Smooth muscle cell (in vitro differentiated cells): Measurements from ENCODE around the gene SLC9A9. TPM values are rescaled to one million over a fixed set of nuclear protein-coding genes. Genes with fewer than 3 reads are reported as not detected.
"Not testable (repeated sequence)": the region's sequence is repeated elsewhere in the genome, so short reads cannot be mapped to it uniquely, and the experiment has no call there.

Experiments
- DNase-seq: peaks from one replicate; lab custom pipeline; 2025; ENCODE audit not compliant: unreplicated experiment; lab: John Stamatoyannopoulos, UW
- H2AFZ ChIP-seq: fragments of 200-600 bp; sonication (generic); 2 replicates; pipeline ENCODE4 v1.6.0; 2016; ENCODE audit warnings: antibody characterized with exemption, low read depth, mild to moderate bottlenecking
- H3F3A ChIP-seq: fragments of 200-600 bp; sonication (generic); 2 replicates; pipeline ENCODE4 v1.6.0; 2017; ENCODE audit warnings: antibody characterized with exemption, low read depth
- H3K27ac ChIP-seq: fragments of 200-600 bp; sonication (generic); 2 replicates; pipeline ENCODE4 v1.5.1; 2016; ENCODE audit warnings: low read depth, mild to moderate bottlenecking
- H3K27me3 ChIP-seq: fragments of 200-600 bp; sonication (generic); 2 replicates; pipeline ENCODE4 v1.6.1; 2016; ENCODE audit warnings: low read depth, mild to moderate bottlenecking
- H3K36me3 ChIP-seq: fragments of 200-600 bp; sonication (generic); 2 replicates; pipeline ENCODE4 v1.5.1; 2016; ENCODE audit warnings: low read depth
- H3K4me1 ChIP-seq: fragments of 200-600 bp; sonication (generic); 2 replicates; pipeline ENCODE4 v1.5.1; 2016; ENCODE audit warnings: low read depth
- H3K4me2 ChIP-seq: fragments of 200-600 bp; sonication (generic); 2 replicates; pipeline ENCODE4 v1.6.0; 2016; ENCODE audit warnings: mild to moderate bottlenecking
- H3K4me3 ChIP-seq: fragments of 200-600 bp; sonication (generic); 2 replicates; pipeline ENCODE4 v1.5.1; 2016; ENCODE audit warnings: mild to moderate bottlenecking
- H3K79me2 ChIP-seq: fragments of 200-600 bp; sonication (generic); 2 replicates; pipeline ENCODE4 v1.6.0; 2016; ENCODE audit warnings: low read depth, mild to moderate bottlenecking
- H3K9ac ChIP-seq: fragments of 200-600 bp; sonication (generic); 2 replicates; pipeline ENCODE4 v1.6.0; 2016; ENCODE audit warnings: low read depth
- H3K9me3 ChIP-seq: fragments of 200-600 bp; sonication (generic); replicated peaks from 2 replicates; pipeline ENCODE4 v1.5.1; 2016; ENCODE audit warnings: low read depth
- H4K20me1 ChIP-seq: fragments of 200-600 bp; sonication (generic); 2 replicates; pipeline ENCODE4 v1.6.0; 2016; ENCODE audit warnings: low read depth
- WGBS: methylation state at CpG from one replicate; pipeline ENCODE4 v1.1.7; 2016; ENCODE audit warnings: low lambda C conversion rate; 5-methylcytosine and 5-hydroxymethylcytosine counted together
- polyA plus RNA-seq: library from polyadenylated mRNA; unstranded; fragments of >200 nt; fragmentation: Nextera tagmentation; extraction: Ambion mirVana; gene quantifications from 2 replicates; pipeline ENCODE4 v1.2.1, GENCODE V29; 2016
- total RNA-seq: library from RNA; depleted of rRNA; stranded (reverse); fragments of >200 nt; gene quantifications from 2 replicates; pipeline ENCODE4 v1.2.3, GENCODE V29; 2014
- TF ChIP-seq, protein P1 (sequence below): fragments of 200-600 bp; sonication (generic); IDR thresholded peaks from 2 replicates; pipeline ENCODE4 v1.5.1; 2017; ENCODE audit warnings: borderline replicate concordance, mild to moderate bottlenecking, antibody characterized with exemption; ENCODE audit not compliant: insufficient read depth, poor library complexity, severe bottlenecking

Gene SLC9A9
- total and polyA plus RNA-seq, 2 experiments from 2014 or later, result 4.0 to 8.9 TPM

DNA sequence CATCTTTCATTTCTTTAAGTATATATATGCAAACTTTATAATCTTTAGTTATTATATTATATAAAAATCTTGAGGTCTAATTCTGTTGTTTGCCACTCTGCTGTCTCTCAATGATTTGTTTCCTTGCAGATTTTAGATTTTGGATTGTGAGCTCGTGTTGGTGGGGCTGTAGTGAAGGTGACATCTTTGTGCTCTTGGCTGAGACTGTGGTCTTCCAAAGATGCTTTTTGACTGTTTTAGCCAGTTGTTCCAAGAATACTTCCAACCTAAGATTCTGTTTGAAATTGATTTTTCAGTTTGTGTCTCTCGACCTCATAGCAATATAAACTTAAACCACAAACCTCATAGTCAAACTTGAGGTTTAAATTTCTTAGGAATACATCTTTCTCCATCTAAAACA lies 326.5 kb downstream of the SLC9A9 start:
- Histone ChIP-seq H2AFZ (no peak overlapping the region), H3K4me1 (no peaks in the 10 kb centered on the region), H3F3A (no peaks in the 10 kb centered on the region), H4K20me1 (no peaks in the 10 kb centered on the region), H3K4me2 (no peak overlapping the region), H3K9me3 (no peaks in the 10 kb centered on the region), H3K79me2 (no peaks in the 10 kb centered on the region), H3K4me3 (no peak overlapping the region), H3K27ac (no peak overlapping the region), H3K36me3 (no peaks in the 10 kb centered on the region), H3K27me3 (no peaks in the 10 kb centered on the region), H3K9ac (no peak overlapping the region)
- WGBS, result 91% methylated on average over 2 of the region's 2 CpGs
- TF ChIP-seq, protein P1, sequence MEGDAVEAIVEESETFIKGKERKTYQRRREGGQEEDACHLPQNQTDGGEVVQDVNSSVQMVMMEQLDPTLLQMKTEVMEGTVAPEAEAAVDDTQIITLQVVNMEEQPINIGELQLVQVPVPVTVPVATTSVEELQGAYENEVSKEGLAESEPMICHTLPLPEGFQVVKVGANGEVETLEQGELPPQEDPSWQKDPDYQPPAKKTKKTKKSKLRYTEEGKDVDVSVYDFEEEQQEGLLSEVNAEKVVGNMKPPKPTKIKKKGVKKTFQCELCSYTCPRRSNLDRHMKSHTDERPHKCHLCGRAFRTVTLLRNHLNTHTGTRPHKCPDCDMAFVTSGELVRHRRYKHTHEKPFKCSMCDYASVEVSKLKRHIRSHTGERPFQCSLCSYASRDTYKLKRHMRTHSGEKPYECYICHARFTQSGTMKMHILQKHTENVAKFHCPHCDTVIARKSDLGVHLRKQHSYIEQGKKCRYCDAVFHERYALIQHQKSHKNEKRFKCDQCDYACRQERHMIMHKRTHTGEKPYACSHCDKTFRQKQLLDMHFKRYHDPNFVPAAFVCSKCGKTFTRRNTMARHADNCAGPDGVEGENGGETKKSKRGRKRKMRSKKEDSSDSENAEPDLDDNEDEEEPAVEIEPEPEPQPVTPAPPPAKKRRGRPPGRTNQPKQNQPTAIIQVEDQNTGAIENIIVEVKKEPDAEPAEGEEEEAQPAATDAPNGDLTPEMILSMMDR, result no peak
- no peak for DNase-seq

- H2AFZ ChIP-seq, H3K79me2 ChIP-seq, H3K9me3 ChIP-seq, H3F3A ChIP-seq, H3K4me2 ChIP-seq, H4K20me1 ChIP-seq, H3K4me3 ChIP-seq, H3K36me3 ChIP-seq, H3K27me3 ChIP-seq, DNase-seq, H3K4me1 ChIP-seq, H3K27ac ChIP-seq, H3K9ac ChIP-seq: not testable (repeated sequence)
- 78% methylated on average over 8 of the region's 8 CpGs for WGBS
Measured at GRCh38 chr3:143517131-143517530, 331.1 kb downstream of the SLC9A9 start.

GRCh38 chr3:143514874-143515273 lies 333.4 kb downstream of the SLC9A9 start:
- Histone ChIP-seq H3K27ac (no peak overlapping the region), H4K20me1 (no peaks in the 10 kb centered on the region), H3K27me3 (no peaks in the 10 kb centered on the region), H3K4me3 (no peak overlapping the region), H3K36me3 (no peaks in the 10 kb centered on the region), H3K4me2 (no peak overlapping the region), H3K9me3 (no peaks in the 10 kb centered on the region), H3K79me2 (no peaks in the 10 kb centered on the region), H3K4me1 (no peaks in the 10 kb centered on the region), H2AFZ (no peak overlapping the region), H3K9ac (no peak overlapping the region), H3F3A (no peaks in the 10 kb centered on the region)
- no peak for DNase-seq
- WGBS, result 88% methylated on average over 2 of the region's 2 CpGs
- TF ChIP-seq, protein P1, result no peak

DNA sequence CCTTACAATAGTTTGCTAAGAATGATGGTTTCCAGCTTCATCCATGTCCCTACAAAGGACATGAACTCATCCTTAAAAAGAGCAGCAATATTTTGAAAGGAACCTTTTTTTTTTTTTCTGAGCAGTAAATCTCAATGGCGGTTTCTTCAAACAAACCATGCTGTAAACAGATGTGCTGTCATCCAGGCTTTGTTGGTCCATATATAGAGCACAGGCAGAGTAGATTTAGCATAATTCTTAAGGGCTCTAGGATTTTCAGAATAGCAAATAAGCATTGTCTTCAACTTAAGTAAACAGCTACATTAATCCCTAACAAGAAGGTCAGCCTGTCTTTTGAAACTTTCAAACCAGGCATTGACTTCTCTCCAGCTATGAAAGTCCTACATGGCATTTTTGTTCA lies 334.2 kb downstream of the SLC9A9 start:
- Histone ChIP-seq H3K4me3 (no peak overlapping the region), H3K27me3 (no peaks in the 10 kb centered on the region), H3K9ac (no peak overlapping the region), H3K27ac (no peak overlapping the region), H3K4me1 (no peaks in the 10 kb centered on the region), H3K4me2 (no peak overlapping the region), H3K9me3 (no peaks in the 10 kb centered on the region), H4K20me1 (no peaks in the 10 kb centered on the region), H3K36me3 (no peaks in the 10 kb centered on the region), H3F3A (no peaks in the 10 kb centered on the region), H2AFZ (no peak overlapping the region), H3K79me2 (no peaks in the 10 kb centered on the region)
- no peak for DNase-seq
- 77% methylated on average over 1 of the region's 1 CpG for WGBS
- TF ChIP-seq, protein P1, result no peak
